ENCODE data around the gene TNK2. TPM values are rescaled to one million over a fixed set of nuclear protein-coding genes. Genes with fewer than 3 reads are reported as not detected.

Gene TNK2
- total and polyA plus RNA-seq, 2 of the 13 experiments (the other 11 are each of a cell fraction or from before 2014, with no cell fraction given): 4.6 to 5.8 TPM

GRCh38 chr3:195897853-195898415, 10.4 kb downstream of the TNK2 start (continued):
- TF ChIP-seq, protein P1, sequence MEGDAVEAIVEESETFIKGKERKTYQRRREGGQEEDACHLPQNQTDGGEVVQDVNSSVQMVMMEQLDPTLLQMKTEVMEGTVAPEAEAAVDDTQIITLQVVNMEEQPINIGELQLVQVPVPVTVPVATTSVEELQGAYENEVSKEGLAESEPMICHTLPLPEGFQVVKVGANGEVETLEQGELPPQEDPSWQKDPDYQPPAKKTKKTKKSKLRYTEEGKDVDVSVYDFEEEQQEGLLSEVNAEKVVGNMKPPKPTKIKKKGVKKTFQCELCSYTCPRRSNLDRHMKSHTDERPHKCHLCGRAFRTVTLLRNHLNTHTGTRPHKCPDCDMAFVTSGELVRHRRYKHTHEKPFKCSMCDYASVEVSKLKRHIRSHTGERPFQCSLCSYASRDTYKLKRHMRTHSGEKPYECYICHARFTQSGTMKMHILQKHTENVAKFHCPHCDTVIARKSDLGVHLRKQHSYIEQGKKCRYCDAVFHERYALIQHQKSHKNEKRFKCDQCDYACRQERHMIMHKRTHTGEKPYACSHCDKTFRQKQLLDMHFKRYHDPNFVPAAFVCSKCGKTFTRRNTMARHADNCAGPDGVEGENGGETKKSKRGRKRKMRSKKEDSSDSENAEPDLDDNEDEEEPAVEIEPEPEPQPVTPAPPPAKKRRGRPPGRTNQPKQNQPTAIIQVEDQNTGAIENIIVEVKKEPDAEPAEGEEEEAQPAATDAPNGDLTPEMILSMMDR (CRISPR knock-in tag; IDR thresholded peaks at IDR 0.05): peak; percentile 38

- no peak for ATAC-seq
- no peak overlapping the region for H3K9ac ChIP-seq (ENCODE audit: insufficient read depth, low read depth, low read length)
Measured at GRCh38 chr3:195897081-195897852, 11.1 kb downstream of the TNK2 start.

More at GRCh38 chr3:195897081-195897852, 11.1 kb downstream of the TNK2 start:
- Histone ChIP-seq H3K36me3 (replicated peaks in 1 of 2; ENCODE audit: control insufficient read depth in 1 of 2, insufficient read depth in 2 of 2, low read length in 2 of 2) (no peaks in the 10 kb centered on the region), H3K27me3 (ENCODE audit: control insufficient read depth in 1 of 2, insufficient read depth in 2 of 2, low read length in 2 of 2) (0 out of 5 replicates have a peak, but pooled peaks cover 0 to 8% of the 10 kb centered on the region in 2 experiments), H2AFZ (ENCODE audit: low read length) (no peak overlapping the region), H3K4me1 (ENCODE audit: insufficient read depth, low read length) (peaks cover 65% of the 10 kb centered on the region), H3K27ac (ENCODE audit: extremely low read length, insufficient read depth, low read length) (no peak overlapping the region), H3K4me3 (replicated peaks in 1 of 3; ENCODE audit: insufficient read depth in 1 of 3, low read depth in 2 of 3, low read length in 3 of 3) (peak overlapping the region in 2 of 3 experiments; percentile 32 to 69; a peak in 3 of 6 replicates), H3K9me3 (ENCODE audit: low read length) (no peaks in the 10 kb centered on the region), H3K79me2 (ENCODE audit: insufficient read depth, low read length) (no peaks in the 10 kb centered on the region), H3K4me2 (ENCODE audit: low read depth, low read length) (peak overlapping the region; percentile 100), H4K20me1 (ENCODE audit: insufficient read depth, low read length) (peaks cover 8% of the 10 kb centered on the region)
- TF ChIP-seq ZNF839 (CRISPR knock-in tag; IDR thresholded peaks at IDR 0.05; ENCODE audit: borderline replicate concordance): no peak
- TF ChIP-seq GZF1 (CRISPR knock-in tag; IDR thresholded peaks at IDR 0.05): peak; percentile 98
- TF ChIP-seq PAWR (CRISPR knock-in tag; IDR thresholded peaks at IDR 0.05; ENCODE audit: borderline replicate concordance): no peak
- TF ChIP-seq U2AF1 (optimal IDR thresholded peaks at IDR 0.05; ENCODE audit: low read depth, low read length): no peak
- no peak for TF ChIP-seq ZNF724P (CRISPR knock-in tag; IDR thresholded peaks at IDR 0.05; ENCODE audit: borderline replicate concordance)
- TF ChIP-seq EED (CRISPR knock-in tag; IDR thresholded peaks at IDR 0.05): no peak
- 0 out of 2 replicates have a peak, but pooled peaks have one; percentile 29 for TF ChIP-seq ZFX (CRISPR knock-in tag; IDR thresholded peaks at IDR 0.05; ENCODE audit: low read depth)
- CTCF ChIA-PET (ENCODE audit: low intra/inter-chr PET ratio, low total read pairs): interaction anchor here (0.9 to 6.1 kb wide), 2 partner anchors 37 to 47 kb away, joined by 3 to 81 read pairs; no protein-coding TSS in a partner anchor
- no peak for DNase-seq (ENCODE audit: low spot score)
- 22% methylated on average over 7 of the region's 10 CpGs for WGBS (ENCODE audit: low lambda C conversion rate)
- in situ Hi-C loops (cut with HindIII; ENCODE audit: extremely low pct_ligation_motif_present, low pct_unique_long_range_greater_than_20kb) (no loop called here), intact Hi-C loops (cut with micrococcal nuclease; ENCODE audit: unreplicated experiment) (no loop called here)
- POLR2A ChIA-PET: interaction anchor here (1.1 kb wide), 1 partner anchor 12 kb away, joined by 3 read pairs; no protein-coding TSS in a partner anchor
- no peak for FAIRE-seq
- no TSS peak for BruUV-seq (replicated peaks)
